IMR-90 (cell line): ENCODE results near the gene PLXDC2. TPM values are rescaled to one million over a fixed set of nuclear protein-coding genes. Genes with fewer than 3 reads are reported as not detected.

Experiments
- ATAC-seq: fragments of 200-7000 bp; cut with Tn5 transposase; 2 replicates; pipeline ENCODE4 v1.9.1; 2020; ENCODE audit warnings: low read depth, mild to moderate bottlenecking, moderate library complexity
- BruUV-seq: library from RNA; stranded (reverse); fragments of 400-500 nt; replicated peaks from 2 replicates; lab custom pipeline; 2021; lab: Mats Ljungman, UMichigan
- CTCF ChIA-PET: fragments of 300-600 bp; formaldehyde crosslinking; extraction: SDS; loops from one replicate; lab custom pipeline; 2021; ENCODE audit warnings: antibody characterized with exemption; lab: Yijun Ruan, JAX
- POLR2A ChIA-PET: fragments of 300-600 bp; sonication (Branson Sonifier 250); formaldehyde crosslinking; loops from one replicate; lab custom pipeline; 2022; ENCODE audit warnings: antibody characterized with exemption; ENCODE audit not compliant: unreplicated experiment; lab: Charles Lee
- DNase-seq: peaks from one replicate; pipeline ENCODE4 v3.0.0; 2013
- H2AFZ ChIP-seq: replicated peaks from 2 replicates; pipeline ENCODE3; 2013; ENCODE audit warnings: low read length, mild to moderate bottlenecking; ENCODE audit not compliant: poor library complexity
- H2AK5ac ChIP-seq: 2 replicates; pipeline ENCODE4 v1.6.1; 2013; ENCODE audit warnings: low read depth, low read length, inconsistent platforms
- H2AK9ac ChIP-seq: replicated peaks from 2 replicates; pipeline ENCODE3; 2013; ENCODE audit warnings: mild to moderate bottlenecking, low read depth, low read length, moderate library complexity; ENCODE audit not compliant: poor library complexity
- H2BK120ac ChIP-seq: 2 replicates; pipeline ENCODE4 v1.6.1; 2013; ENCODE audit warnings: low read depth, low read length, inconsistent platforms
- H2BK15ac ChIP-seq: 3 replicates; pipeline ENCODE4 v1.6.1; 2013; ENCODE audit warnings: low read depth, low read length, inconsistent platforms
- H2BK20ac ChIP-seq: 2 replicates; pipeline ENCODE4 v1.6.1; 2013; ENCODE audit warnings: low read depth, mild to moderate bottlenecking, inconsistent platforms, low read length, moderate library complexity
- H2BK5ac ChIP-seq: 2 replicates; pipeline ENCODE4 v1.6.1; 2013; ENCODE audit warnings: mild to moderate bottlenecking, low read depth, low read length, inconsistent platforms; ENCODE audit not compliant: poor library complexity, severe bottlenecking
- H3K14ac ChIP-seq: replicated peaks from 2 replicates; pipeline ENCODE4 v1.6.1; 2013; ENCODE audit warnings: low read depth, low read length, inconsistent platforms
- H3K18ac ChIP-seq: 2 replicates; pipeline ENCODE4 v1.6.1; 2013; ENCODE audit warnings: low read depth, low read length, control low read depth
- H3K23ac ChIP-seq: 2 replicates; pipeline ENCODE4 v1.6.1; 2013; ENCODE audit warnings: low read depth, low read length, inconsistent platforms
- H3K27ac ChIP-seq: 2 replicates; pipeline ENCODE4 v1.5.1; 2013; ENCODE audit warnings: mild to moderate bottlenecking, control low read depth, low read length; ENCODE audit not compliant: insufficient read depth
- H3K27me3 ChIP-seq: 2 replicates; pipeline ENCODE4 v1.6.1; 2013; ENCODE audit warnings: low read length; ENCODE audit not compliant: control insufficient read depth, insufficient read depth
- H3K36me3 ChIP-seq: 2 replicates; pipeline ENCODE4 v1.6.1; 2013; ENCODE audit warnings: low read length, mixed read lengths; ENCODE audit not compliant: control insufficient read depth, insufficient read depth
- H3K4ac ChIP-seq: 2 replicates; pipeline ENCODE4 v1.6.1; 2013; ENCODE audit warnings: low read depth, low read length, inconsistent platforms
- H3K4me1 ChIP-seq: 2 replicates; pipeline ENCODE4 v1.6.1; 2013; ENCODE audit warnings: low read length, mixed read lengths; ENCODE audit not compliant: control insufficient read depth, insufficient read depth
- H3K4me2 ChIP-seq: 2 replicates; pipeline ENCODE4 v1.6.1; 2013; ENCODE audit warnings: low read depth, mild to moderate bottlenecking, control low read depth, low read length, moderate library complexity
- H3K4me3 ChIP-seq: 2 replicates; pipeline ENCODE4 v1.5.1; 2013; ENCODE audit warnings: low read depth, mild to moderate bottlenecking, control low read depth, low read length, moderate library complexity; ENCODE audit not compliant: insufficient read depth
- H3K56ac ChIP-seq: 2 replicates; pipeline ENCODE4 v1.6.1; 2013; ENCODE audit warnings: low read length, inconsistent platforms; ENCODE audit not compliant: insufficient read depth; ENCODE audit errors: extremely low read depth
- H3K79me1 ChIP-seq, 2 experiments: 2 replicates each; pipeline ENCODE4 v1.6.1; 2013; ENCODE audit warnings: low read length in 2 of 2, inconsistent platforms in 1 of 2, low read depth in 1 of 2
- H3K9ac ChIP-seq: 2 replicates; pipeline ENCODE4 v1.6.1; 2013; ENCODE audit warnings: low read depth, low read length, control low read depth
- H3K9me1 ChIP-seq: 2 replicates; pipeline ENCODE4 v1.6.1; 2013; ENCODE audit warnings: low read length, inconsistent platforms; ENCODE audit not compliant: insufficient read depth
- H3K9me3 ChIP-seq: 2 replicates; pipeline ENCODE4 v1.6.1; 2013; ENCODE audit warnings: low read length; ENCODE audit not compliant: control insufficient read depth, insufficient read depth
- H4K20me1 ChIP-seq: 2 replicates; pipeline ENCODE4 v1.6.1; 2013; ENCODE audit warnings: low read length, inconsistent platforms; ENCODE audit not compliant: insufficient read depth
- H4K5ac ChIP-seq: 2 replicates; pipeline ENCODE4 v1.6.1; 2013; ENCODE audit warnings: mild to moderate bottlenecking, low read depth, low read length, control low read depth
- H4K8ac ChIP-seq, 2 experiments: 2 replicates each; pipeline ENCODE4 v1.6.1; 2013; ENCODE audit warnings: low read depth in 2 of 2, low read length in 2 of 2, control low read depth in 1 of 2, inconsistent platforms in 1 of 2
- H4K91ac ChIP-seq: 2 replicates; pipeline ENCODE4 v1.6.1; 2013; ENCODE audit warnings: low read depth, low read length, inconsistent platforms; ENCODE audit not compliant: insufficient read depth
- CHD1 ChIP-seq: IDR thresholded peaks from 2 replicates; pipeline ENCODE4 v1.6.1; 2012; ENCODE audit warnings: low read depth, low read length, improper control_type of control experiment
- MAFK ChIP-seq: IDR thresholded peaks from 2 replicates; pipeline ENCODE4 v1.6.1; 2012; ENCODE audit warnings: low read depth, low read length, improper control_type of control experiment
- WGBS, 2 experiments: methylation state at CpG; one replicate each; pipeline versions ENCODE4 v1.1.5 to v1.1.7; 2013; ENCODE audit warnings: missing lambda C conversion rate in 2 of 2; ENCODE audit not compliant: insufficient read length in 1 of 2; ENCODE audit errors: extremely low coverage in 2 of 2; 5-methylcytosine and 5-hydroxymethylcytosine counted together
- dilution Hi-C: fragments of 300-500 bp; cut with HindIII; formaldehyde crosslinking; loops from one replicate; pipeline ENCODE4 v1.14.3; 2018; ENCODE audit warnings: low sequenced_read_pairs; ENCODE audit not compliant: unreplicated experiment
- in situ Hi-C: fragments of 300-500 bp; cut with MboI; formaldehyde crosslinking; loops from 3 replicates; pipeline ENCODE4 v1.14.3; 2019; ENCODE audit warnings: low sequenced_read_pairs, inconsistent platforms, mixed read lengths
- intact Hi-C: fragments of 100-400 bp; cut with micrococcal nuclease; formaldehyde crosslinking; loops from 2 replicates; pipeline ENCODE4 v1.10.0; 2022
- polyA plus RNA-seq, 3 experiments: library from polyadenylated mRNA; depleted of rRNA; stranded (reverse); fragments of >200 nt; gene quantifications; 2 replicates each; pipeline ENCODE4 v1.2.3, GENCODE V29; 2012; ENCODE audit warnings: low replicate concordance in 1 of 3
- total RNA-seq: library from RNA; depleted of rRNA; stranded (reverse); fragments of >200 nt; gene quantifications from 2 replicates; pipeline ENCODE4 v1.2.3, GENCODE V29; 2012

The PLXDC2 gene
- total and polyA plus RNA-seq, 2 of the 4 experiments (the other 2 are of a cell fraction), result 3.2 to 6.1 TPM

GRCh38 chr10:20272608-20273007, 456.4 kb downstream of the PLXDC2 start:
- Histone ChIP-seq H3K9me1 (no peaks in the 10 kb centered on the region), H4K91ac (no peak overlapping the region), H3K36me3 (no peaks in the 10 kb centered on the region), H4K5ac (no peak overlapping the region), H3K56ac (no peak overlapping the region), H2AK5ac (no peak overlapping the region), H2AFZ (no peak overlapping the region), H3K9me3 (no peaks in the 10 kb centered on the region), H3K4me3 (no peak overlapping the region), H4K8ac (no peak overlapping the region), H2BK5ac (no peak overlapping the region), H3K4me1 (0 out of 2 replicates have a peak, but pooled peaks cover 2% of the 10 kb centered on the region), H4K20me1 (no peaks in the 10 kb centered on the region), H3K18ac (no peak overlapping the region), H3K23ac (no peak overlapping the region), H3K4ac (no peak overlapping the region), H3K14ac (no peak overlapping the region), H3K9ac (no peak overlapping the region), H2BK15ac (no peak overlapping the region), H2BK20ac (no peak overlapping the region), H3K4me2 (no peak overlapping the region), H2AK9ac (no peak overlapping the region), H2BK120ac (no peak overlapping the region), H3K79me1 (no peaks in the 10 kb centered on the region), H3K27ac (no peak overlapping the region), H3K27me3 (no peaks in the 10 kb centered on the region)
- in situ Hi-C loops, result no loop called here
- intact Hi-C loops, result no loop called here
- BruUV-seq, result no TSS peak
- no peak for ATAC-seq
- ChIA-PET POLR2A (no interaction called here), CTCF (no interaction called here)
- dilution Hi-C loops, result no loop called here
- DNase-seq, result no peak
- peak; percentile 95 for TF ChIP-seq MAFK
- TF ChIP-seq CHD1, result no peak
- WGBS, 2 experiments, result no CpG with 5 or more reads among the region's 2 CpGs
